Stimulated activated CD8-positive, alpha-beta memory T cell treated with anti-CD3 and anti-CD28 coated beads, Interleukin-7, amount 100 ng/mL, for 48 hours (primary cell): ENCODE results near the gene SNRPD3.
"Not testable (repeated sequence)": the region's sequence is repeated elsewhere in the genome, so short reads cannot be mapped to it uniquely, and the experiment has no call there.

Experiments
- DNase-seq, 2 donors: peaks; one replicate each; pipeline ENCODE4 v3.0.0-alpha.2; 2020; ENCODE audit warnings: low read depth in 1 of 2; ENCODE audit errors: extremely low read depth in 1 of 2

Gene SNRPD3

GRCh38 chr22:24606340-24606739, 50.5 kb downstream of the SNRPD3 start:
- DNase-seq = not testable (repeated sequence)

GRCh38 chr22:24607429-24607983, 51.7 kb downstream of the SNRPD3 start:
- DNase-seq = peak; percentile 37 to 52

- not testable (repeated sequence) for DNase-seq
Observed at GRCh38 chr22:24608327-24608726, 52.5 kb downstream of the SNRPD3 start.

GRCh38 chr22:24609888-24610287, 54.1 kb downstream of the SNRPD3 start:
- not testable (repeated sequence) for DNase-seq

- DNase-seq = not testable (repeated sequence)
Observed at GRCh38 chr22:24614794-24615193, 59.0 kb downstream of the SNRPD3 start.

- DNase-seq = not testable (repeated sequence)
Observed at GRCh38 chr22:24621244-24621643, 65.4 kb downstream of the SNRPD3 start.

- not testable (repeated sequence) for DNase-seq
Observed at GRCh38 chr22:24622596-24622995, 66.8 kb downstream of the SNRPD3 start.
